Choroid plexus epithelial cell (primary cell): ENCODE data around the gene EXOC3L4.
"Not testable (repeated sequence)": the region's sequence is repeated elsewhere in the genome, so short reads cannot be mapped to it uniquely, and the experiment has no call there.

Source experiments
- DNase-seq: peaks from one replicate; pipeline ENCODE4 v3.0.0-alpha.2; 2010; ENCODE audit warnings: low read depth
- H3K4me3 ChIP-seq: 2 replicates; pipeline ENCODE4 v1.5.1; 2011; ENCODE audit warnings: low read depth, mild to moderate bottlenecking, control low read depth, low read length, moderate library complexity
- TF ChIP-seq, protein P1 (sequence below): conservative IDR thresholded peaks from 2 replicates; pipeline ENCODE4 v1.5.1; 2011; ENCODE audit warnings: low read depth, mild to moderate bottlenecking, control low read depth, inconsistent platforms, low read length, moderate library complexity

EXOC3L4 gene

DNA sequence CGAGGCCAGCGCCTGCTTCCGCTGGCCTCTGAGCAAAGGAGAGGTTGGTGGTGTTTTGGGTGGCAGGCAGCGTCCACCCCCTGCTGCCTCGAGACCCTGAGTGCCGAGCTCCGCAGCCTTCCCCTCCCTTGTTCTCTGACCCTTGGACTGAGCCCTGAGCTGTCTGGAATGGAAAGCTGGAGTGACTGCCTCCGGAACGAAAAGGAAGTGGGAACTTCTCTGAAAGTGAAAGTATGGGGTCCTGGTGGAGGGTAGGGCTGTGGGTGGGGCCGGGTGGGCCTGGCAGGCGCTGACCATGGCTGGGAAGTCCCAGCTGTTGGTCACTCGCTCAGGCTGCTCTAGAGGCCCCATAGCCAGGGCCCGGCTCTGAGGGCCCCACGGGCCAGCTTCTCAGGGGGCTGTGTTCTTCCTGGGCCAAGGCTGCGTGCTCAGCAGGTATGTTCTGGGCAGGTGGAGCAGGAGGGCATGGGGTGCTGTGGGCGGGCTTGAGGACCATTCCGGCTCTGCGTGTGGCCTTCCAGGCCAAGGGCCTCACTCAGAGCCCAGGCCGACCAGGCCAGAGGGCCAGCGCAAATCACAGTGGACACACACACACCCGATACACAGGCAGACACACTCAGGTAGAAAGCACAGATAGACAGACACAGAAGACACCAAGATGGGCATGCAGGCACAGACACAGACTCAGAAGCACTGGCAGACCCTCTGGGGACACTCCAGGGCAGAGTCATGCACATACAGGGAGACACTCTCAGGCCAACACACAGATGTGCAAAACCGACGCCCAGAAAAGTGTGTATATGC is at the start of gene EXOC3L4:
Gene EXOC3L4 (plus strand): TSS at position 320 of the 804 bp plus-strand sequence. CDS start 5,495 bp downstream, outside the sequence.
- DNase-seq: no peak
- TF ChIP-seq, protein P1, sequence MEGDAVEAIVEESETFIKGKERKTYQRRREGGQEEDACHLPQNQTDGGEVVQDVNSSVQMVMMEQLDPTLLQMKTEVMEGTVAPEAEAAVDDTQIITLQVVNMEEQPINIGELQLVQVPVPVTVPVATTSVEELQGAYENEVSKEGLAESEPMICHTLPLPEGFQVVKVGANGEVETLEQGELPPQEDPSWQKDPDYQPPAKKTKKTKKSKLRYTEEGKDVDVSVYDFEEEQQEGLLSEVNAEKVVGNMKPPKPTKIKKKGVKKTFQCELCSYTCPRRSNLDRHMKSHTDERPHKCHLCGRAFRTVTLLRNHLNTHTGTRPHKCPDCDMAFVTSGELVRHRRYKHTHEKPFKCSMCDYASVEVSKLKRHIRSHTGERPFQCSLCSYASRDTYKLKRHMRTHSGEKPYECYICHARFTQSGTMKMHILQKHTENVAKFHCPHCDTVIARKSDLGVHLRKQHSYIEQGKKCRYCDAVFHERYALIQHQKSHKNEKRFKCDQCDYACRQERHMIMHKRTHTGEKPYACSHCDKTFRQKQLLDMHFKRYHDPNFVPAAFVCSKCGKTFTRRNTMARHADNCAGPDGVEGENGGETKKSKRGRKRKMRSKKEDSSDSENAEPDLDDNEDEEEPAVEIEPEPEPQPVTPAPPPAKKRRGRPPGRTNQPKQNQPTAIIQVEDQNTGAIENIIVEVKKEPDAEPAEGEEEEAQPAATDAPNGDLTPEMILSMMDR: no peak
- no peak within 1 kb of the TSS for H3K4me3 ChIP-seq

GRCh38 chr14:103045371-103045869 is 49.1 kb upstream of the EXOC3L4 start:
- TF ChIP-seq, protein P1: no peak
- no peak overlapping the region for H3K4me3 ChIP-seq
- peak; percentile 34 for DNase-seq

DNA sequence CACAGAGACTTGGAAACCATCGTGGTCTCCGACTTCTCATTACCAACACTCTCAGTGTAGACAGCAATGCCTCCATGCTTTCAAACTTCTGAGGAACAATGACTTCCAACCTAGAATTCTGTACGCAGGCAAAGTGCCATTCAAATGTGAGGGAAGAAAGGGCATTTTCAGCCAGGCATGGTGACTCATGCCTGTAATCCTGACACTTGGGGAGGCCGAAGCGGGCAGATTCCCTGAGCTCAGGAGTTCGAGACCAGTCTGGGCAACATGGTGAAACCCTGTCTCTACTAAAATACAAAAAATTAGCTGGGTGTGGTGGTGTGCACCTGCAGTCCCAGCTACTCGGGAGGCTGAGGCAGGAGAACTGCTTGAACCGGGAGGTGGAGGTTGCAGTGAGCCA is 47.1 kb upstream of the EXOC3L4 start:
- not testable (repeated sequence) for H3K4me3 ChIP-seq, DNase-seq

GRCh38 chr14:103050935-103051334 is 43.6 kb upstream of the EXOC3L4 start:
- TF ChIP-seq, protein P1: no peak
- no peak for DNase-seq
- no peak overlapping the region for H3K4me3 ChIP-seq

GRCh38 chr14:103052407-103052806 is 42.1 kb upstream of the EXOC3L4 start:
- DNase-seq: no peak
- H3K4me3 ChIP-seq: no peak overlapping the region

GRCh38 chr14:103055695-103056094 is 38.8 kb upstream of the EXOC3L4 start:
- peak; percentile 23 for DNase-seq
- H3K4me3 ChIP-seq: peak overlapping the region; percentile 93
- TF ChIP-seq, protein P1: no peak

More at GRCh38 chr14:103052407-103052806, 42.1 kb upstream of the EXOC3L4 start:
- TF ChIP-seq, protein P1: no peak

DNA sequence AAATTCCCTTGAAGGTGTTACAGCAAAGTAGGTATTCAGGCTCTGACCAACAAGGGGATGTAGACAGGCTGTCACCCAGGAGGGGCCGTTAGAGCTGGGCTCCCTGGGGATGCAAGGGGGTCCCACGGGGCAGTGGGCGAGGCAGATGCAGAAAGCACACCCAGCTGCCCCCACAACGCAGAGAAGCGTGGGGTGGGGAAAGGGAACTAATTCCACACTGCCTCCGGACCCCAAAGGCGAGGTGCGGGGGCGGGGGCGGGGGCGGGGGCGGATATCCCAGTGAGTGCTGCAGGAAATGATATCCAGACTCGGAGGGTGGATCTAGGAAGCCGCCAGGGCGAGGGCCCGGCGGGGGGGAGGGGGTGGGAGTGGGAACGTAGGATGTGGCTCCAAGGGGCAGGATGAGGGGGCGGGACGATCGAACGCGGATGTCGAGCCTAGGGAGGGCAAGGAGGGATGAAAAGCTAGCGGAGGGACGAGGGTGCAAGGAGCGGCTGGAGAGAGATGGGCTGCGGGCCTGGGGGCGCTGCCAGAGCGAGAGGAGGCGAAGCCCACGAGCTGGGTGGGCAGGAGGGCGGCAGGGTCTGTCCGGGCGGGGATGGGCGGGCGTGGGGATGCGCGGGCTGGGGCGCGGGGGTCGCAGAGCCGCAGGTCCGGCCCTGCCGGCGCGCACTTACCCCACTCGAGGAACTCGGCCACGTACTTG is 38.0 kb upstream of the EXOC3L4 start:
- DNase-seq: peak; percentile 57
- H3K4me3 ChIP-seq: peak overlapping the region; percentile 93
- TF ChIP-seq, protein P1: no peak
